Measurements from ENCODE around the gene CHMP6. TPM values are rescaled to one million over a fixed set of nuclear protein-coding genes. Genes with fewer than 3 reads are reported as not detected.

CHMP6 gene
- total RNA-seq, 1 donor from 2014 or later, result 26.9 TPM

DNA sequence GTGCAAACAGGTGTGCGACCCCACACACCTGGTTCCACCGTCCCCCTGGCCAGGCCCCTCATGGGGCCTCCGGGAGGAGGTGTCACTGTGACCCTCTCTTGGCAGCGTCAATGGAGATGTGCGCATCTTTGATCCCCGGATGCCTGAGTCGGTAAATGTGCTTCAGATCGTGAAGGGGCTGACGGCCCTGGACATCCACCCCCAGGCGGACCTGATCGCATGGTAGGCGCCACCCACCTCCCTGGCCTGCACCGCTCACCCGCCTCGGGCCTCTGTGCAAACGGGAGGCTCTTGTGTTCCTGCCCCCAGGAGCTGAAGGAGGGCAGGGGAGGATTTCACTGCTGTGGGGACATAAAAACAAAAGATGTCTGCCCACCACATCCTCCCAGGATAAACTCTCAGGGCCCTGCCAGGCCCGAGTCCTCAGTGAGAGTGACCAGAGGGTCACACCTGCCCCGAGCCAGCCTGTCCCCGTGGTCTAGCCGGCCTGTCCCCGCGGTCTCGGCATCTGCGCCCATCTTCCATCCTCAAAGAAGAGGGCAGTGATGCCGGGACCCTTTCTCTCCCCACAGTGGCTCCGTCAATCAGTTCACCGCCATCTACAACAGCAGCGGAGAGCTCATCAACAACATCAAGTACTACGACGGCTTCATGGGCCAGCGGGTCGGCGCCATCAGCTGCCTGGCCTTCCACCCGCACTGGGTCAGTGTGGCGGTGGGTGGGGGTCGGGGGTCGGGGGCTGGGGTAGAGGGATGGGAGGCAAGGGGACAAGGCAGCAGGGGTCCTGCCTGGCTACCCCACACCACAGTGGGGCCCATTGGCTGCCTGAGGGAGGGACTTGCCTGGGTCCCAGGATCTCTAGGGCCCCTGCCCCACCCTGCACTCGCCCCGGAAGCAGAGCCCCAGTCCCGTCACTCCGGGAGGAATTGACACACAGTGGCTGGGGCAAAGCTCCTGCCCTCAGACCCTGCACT is 29.0 kb upstream of the CHMP6 start:
- H3K9me3 Mint-ChIP-seq, result no peaks in the 10 kb centered on the region
- H3K4me1 Mint-ChIP-seq, result peaks cover 5% of the 10 kb centered on the region
- no peak for DNase-seq (ENCODE audit: low spot score in 2 of 2, unreplicated experiment in 2 of 2)
- no peak overlapping the region for H3K4me3 Mint-ChIP-seq
- no peak for TF ChIP-seq CTCF (IDR thresholded peaks at IDR 0.05; ENCODE audit: unreplicated experiment)
- peaks cover 8% of the 10 kb centered on the region for H3K36me3 Mint-ChIP-seq
- no peaks in the 10 kb centered on the region for H3K27me3 Mint-ChIP-seq (ENCODE audit: low read depth)
- no peak overlapping the region for H3K27ac Mint-ChIP-seq

GRCh38 chr17:80963812-80964543 is 27.7 kb upstream of the CHMP6 start:
- H3K36me3 Mint-ChIP-seq, result peaks cover 8% of the 10 kb centered on the region
- H3K4me3 Mint-ChIP-seq, result no peak overlapping the region
- H3K27ac Mint-ChIP-seq, result no peak overlapping the region
- H3K4me1 Mint-ChIP-seq, result peaks cover 5% of the 10 kb centered on the region
- no peak for DNase-seq (ENCODE audit: low spot score in 2 of 2, unreplicated experiment in 2 of 2)
- no peaks in the 10 kb centered on the region for H3K9me3 Mint-ChIP-seq
- no peak for TF ChIP-seq CTCF (IDR thresholded peaks at IDR 0.05; ENCODE audit: unreplicated experiment)
- no peaks in the 10 kb centered on the region for H3K27me3 Mint-ChIP-seq (ENCODE audit: low read depth)

DNA sequence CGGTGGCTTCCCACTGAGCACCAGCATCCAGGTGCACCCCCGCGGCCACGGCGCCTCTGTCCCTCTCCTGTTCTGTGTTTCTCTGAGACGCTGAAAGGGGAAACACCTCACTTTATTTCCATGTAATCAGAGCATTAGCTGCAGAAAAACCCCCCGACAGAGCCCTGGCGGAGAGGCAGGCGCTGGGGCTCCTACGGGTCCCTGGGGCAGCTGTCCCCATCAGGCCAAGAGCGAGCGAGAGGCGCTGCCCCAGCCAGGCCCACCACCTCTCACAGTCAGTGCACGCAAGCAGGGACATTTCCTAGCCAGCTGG is 27.1 kb upstream of the CHMP6 start:
- Mint-ChIP-seq H3K9me3 (no peaks in the 10 kb centered on the region), H3K27me3 (ENCODE audit: low read depth) (no peaks in the 10 kb centered on the region), H3K4me1 (peaks cover 2% of the 10 kb centered on the region), H3K27ac (no peak overlapping the region), H3K4me3 (no peak overlapping the region), H3K36me3 (peaks cover 8% of the 10 kb centered on the region)
- DNase-seq (ENCODE audit: low spot score in 2 of 2, unreplicated experiment in 2 of 2), result no peak
- TF ChIP-seq CTCF (IDR thresholded peaks at IDR 0.05; ENCODE audit: unreplicated experiment), result no peak

DNA sequence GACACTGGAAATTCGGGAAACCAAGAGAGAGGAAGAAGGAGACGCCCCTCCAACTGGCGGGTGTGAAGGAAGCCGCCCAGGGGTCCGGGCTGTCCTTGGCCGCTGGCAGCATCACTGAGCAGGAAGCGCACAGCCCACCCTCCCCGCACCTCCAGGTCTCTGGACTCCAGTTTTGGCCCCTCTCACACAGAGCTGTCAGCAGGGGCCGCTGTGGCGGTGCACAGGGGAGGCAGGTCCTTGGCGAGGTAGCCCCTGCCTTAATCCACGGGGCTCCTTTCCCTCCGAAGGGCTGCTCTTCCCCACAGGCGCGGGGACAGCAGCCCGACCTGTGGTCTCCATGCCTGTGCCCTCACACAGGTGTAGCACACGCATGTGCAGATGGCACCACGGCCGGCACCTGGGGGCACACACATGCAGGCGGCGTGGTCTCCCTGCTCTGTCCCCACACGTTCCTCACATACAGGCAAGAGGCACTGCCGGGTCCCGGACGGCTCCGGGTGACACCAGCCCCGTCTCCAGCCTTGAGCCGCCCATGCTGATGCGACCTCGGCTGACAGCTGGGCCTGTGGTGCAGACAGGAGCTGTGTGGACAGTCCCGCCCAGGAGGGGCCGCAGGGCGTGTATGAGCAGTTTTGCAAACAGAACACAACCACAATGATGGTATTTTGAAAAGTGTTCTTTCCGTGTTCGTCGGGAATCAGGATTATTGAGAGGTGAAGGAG is 26.6 kb upstream of the CHMP6 start:
- no peak for TF ChIP-seq CTCF (IDR thresholded peaks at IDR 0.05; ENCODE audit: unreplicated experiment)
- Mint-ChIP-seq H3K27me3 (ENCODE audit: low read depth) (no peaks in the 10 kb centered on the region), H3K4me3 (no peak overlapping the region), H3K4me1 (no peaks in the 10 kb centered on the region), H3K27ac (no peak overlapping the region), H3K9me3 (no peaks in the 10 kb centered on the region), H3K36me3 (peaks cover 8% of the 10 kb centered on the region)
- DNase-seq (ENCODE audit: low spot score in 2 of 2, unreplicated experiment in 2 of 2), result no peak

DNA sequence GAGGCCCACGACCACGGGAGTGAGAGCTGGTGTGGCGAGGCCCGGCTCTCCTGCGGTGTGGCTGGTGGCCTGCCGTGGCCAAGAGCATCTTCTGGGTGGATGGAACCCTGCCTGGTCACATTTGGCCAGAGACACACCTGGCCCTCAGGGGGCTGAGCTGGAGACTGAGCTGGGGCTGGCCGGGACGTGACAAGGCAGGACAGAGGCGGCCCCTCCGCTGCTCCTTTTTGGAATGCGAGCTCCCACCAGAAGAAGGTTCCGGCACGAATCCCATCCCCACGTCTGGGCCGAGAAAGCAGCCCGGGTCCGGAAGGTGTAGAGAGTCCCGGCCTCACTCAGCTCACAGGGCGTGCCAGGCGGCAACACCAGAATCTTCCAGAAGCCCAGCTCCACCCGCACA is 26.0 kb upstream of the CHMP6 start:
- Mint-ChIP-seq H3K4me3 (no peak overlapping the region), H3K27me3 (ENCODE audit: low read depth) (peaks cover 4% of the 10 kb centered on the region), H3K9me3 (no peaks in the 10 kb centered on the region), H3K4me1 (no peaks in the 10 kb centered on the region), H3K36me3 (peaks cover 8% of the 10 kb centered on the region), H3K27ac (peak overlapping the region; percentile 16)
- no peak for TF ChIP-seq CTCF (IDR thresholded peaks at IDR 0.05; ENCODE audit: unreplicated experiment)
- DNase-seq (ENCODE audit: low spot score in 2 of 2, unreplicated experiment in 2 of 2), result no peak
